ENCODE results near the gene RUNX2. TPM values are rescaled to one million over a fixed set of nuclear protein-coding genes. Genes with fewer than 3 reads are reported as not detected.

RUNX2 gene
- total and polyA plus RNA-seq, 12 donors, result 0.28 to 4.5 (median 1.8) TPM

- 75 to 81% (median 77%) methylated on average over 4 of the region's 4 CpGs for WGBS, 4 donors
- Histone ChIP-seq H3K9me3 (replicated peaks in 1 of 3) (no peaks in the 10 kb centered on the region), H3K4me1 (replicated peaks in 1 of 2) (no peaks in the 10 kb centered on the region), H3K4me3 (no peak overlapping the region), H3K27ac (no peak overlapping the region), H3K36me3 (replicated peaks in 1 of 2) (no peaks in the 10 kb centered on the region), H3K27me3 (no peaks in the 10 kb centered on the region)
- intact Hi-C loops (cut with DNase I), result no loop called here
- TF ChIP-seq POLR2A (IDR thresholded peaks at IDR 0.05), result no peak
- TF ChIP-seq CTCF (IDR thresholded peaks at IDR 0.05), result no peak
- no peak for DNase-seq
Measured at GRCh38 chr6:45653117-45653883, 325.2 kb downstream of the RUNX2 start.

GRCh38 chr6:45654673-45655072, 326.5 kb downstream of the RUNX2 start:
- no peak for DNase-seq
- intact Hi-C loops (cut with DNase I), result no loop called here
- Histone ChIP-seq H3K9me3 (replicated peaks in 1 of 3) (no peaks in the 10 kb centered on the region), H3K4me1 (replicated peaks in 1 of 2) (no peaks in the 10 kb centered on the region), H3K36me3 (replicated peaks in 1 of 2) (no peaks in the 10 kb centered on the region), H3K27ac (no peak overlapping the region), H3K4me3 (no peak overlapping the region), H3K27me3 (no peaks in the 10 kb centered on the region)
- 71 to 83% (median 75%) methylated on average over 1 to 2 of the region's 2 CpGs for WGBS, 4 donors
- TF ChIP-seq CTCF (IDR thresholded peaks at IDR 0.05) (no peak), POLR2A (IDR thresholded peaks at IDR 0.05) (no peak)

- no peak overlapping the region for H3K27ac ChIP-seq
- 70 to 85% (median 80%) methylated on average over 4 of the region's 4 CpGs for WGBS, 4 donors
Measured at GRCh38 chr6:45655745-45656476, 327.8 kb downstream of the RUNX2 start.

More at GRCh38 chr6:45655745-45656476, 327.8 kb downstream of the RUNX2 start:
- TF ChIP-seq CTCF (IDR thresholded peaks at IDR 0.05), result no peak
- TF ChIP-seq POLR2A (IDR thresholded peaks at IDR 0.05), result no peak
- Histone ChIP-seq H3K9me3 (replicated peaks in 1 of 3) (no peaks in the 10 kb centered on the region), H3K4me1 (replicated peaks in 1 of 2) (no peaks in the 10 kb centered on the region), H3K27me3 (no peaks in the 10 kb centered on the region), H3K36me3 (replicated peaks in 1 of 2) (no peaks in the 10 kb centered on the region), H3K4me3 (no peak overlapping the region)
- intact Hi-C loops (cut with DNase I), result no loop called here
- no peak for DNase-seq
